Ishikawa (cell line): Measurements from ENCODE around the gene EIF2A.
A peak's percentile ranks its signal among the peaks of the same experiment; 100 is the strongest.

Source experiments
- CEBPB ChIP-seq: IDR thresholded peaks from 2 replicates; pipeline ENCODE4 v1.6.1; 2012
- CREB1 ChIP-seq: IDR thresholded peaks from 2 replicates; pipeline ENCODE4 v1.6.1; 2012; ENCODE audit warnings: low read depth
- EGR1 ChIP-seq: IDR thresholded peaks from 2 replicates; pipeline ENCODE4 v1.6.1; 2012
- EP300 ChIP-seq: IDR thresholded peaks from 2 replicates; pipeline ENCODE4 v1.6.1; 2012; ENCODE audit warnings: borderline replicate concordance
- FOXM1 ChIP-seq: IDR thresholded peaks from 2 replicates; pipeline ENCODE4 v1.6.1; 2012; ENCODE audit warnings: low read depth, borderline replicate concordance
- NFIC ChIP-seq: IDR thresholded peaks from 2 replicates; pipeline ENCODE4 v1.6.1; 2012
- RAD21 ChIP-seq: IDR thresholded peaks from 2 replicates; pipeline ENCODE4 v1.6.1; 2012; ENCODE audit warnings: low read depth
- TAF1 ChIP-seq: IDR thresholded peaks from 2 replicates; pipeline ENCODE4 v1.6.1; 2012; ENCODE audit warnings: low read depth, mild to moderate bottlenecking
- TCF12 ChIP-seq: IDR thresholded peaks from 2 replicates; pipeline ENCODE4 v1.6.1; 2012; ENCODE audit warnings: low read depth
- TEAD4 ChIP-seq: IDR thresholded peaks from 2 replicates; pipeline ENCODE4 v1.6.1; 2012
- YY1 ChIP-seq: IDR thresholded peaks from 2 replicates; pipeline ENCODE4 v1.6.1; 2012; ENCODE audit warnings: low read depth
- ZBTB7A ChIP-seq: IDR thresholded peaks from 2 replicates; pipeline ENCODE4 v1.6.1; 2012; ENCODE audit warnings: low read depth
- TF ChIP-seq, protein P1 (sequence below): IDR thresholded peaks from 2 replicates; pipeline ENCODE4 v1.6.1; 2012
- TF ChIP-seq, protein P2 (sequence below): IDR thresholded peaks from 2 replicates; pipeline ENCODE4 v1.6.1; 2012
- TF ChIP-seq, protein P3 (sequence below): IDR thresholded peaks from 2 replicates; pipeline ENCODE4 v1.6.1; 2012; ENCODE audit warnings: low read depth, mild to moderate bottlenecking

EIF2A gene

DNA sequence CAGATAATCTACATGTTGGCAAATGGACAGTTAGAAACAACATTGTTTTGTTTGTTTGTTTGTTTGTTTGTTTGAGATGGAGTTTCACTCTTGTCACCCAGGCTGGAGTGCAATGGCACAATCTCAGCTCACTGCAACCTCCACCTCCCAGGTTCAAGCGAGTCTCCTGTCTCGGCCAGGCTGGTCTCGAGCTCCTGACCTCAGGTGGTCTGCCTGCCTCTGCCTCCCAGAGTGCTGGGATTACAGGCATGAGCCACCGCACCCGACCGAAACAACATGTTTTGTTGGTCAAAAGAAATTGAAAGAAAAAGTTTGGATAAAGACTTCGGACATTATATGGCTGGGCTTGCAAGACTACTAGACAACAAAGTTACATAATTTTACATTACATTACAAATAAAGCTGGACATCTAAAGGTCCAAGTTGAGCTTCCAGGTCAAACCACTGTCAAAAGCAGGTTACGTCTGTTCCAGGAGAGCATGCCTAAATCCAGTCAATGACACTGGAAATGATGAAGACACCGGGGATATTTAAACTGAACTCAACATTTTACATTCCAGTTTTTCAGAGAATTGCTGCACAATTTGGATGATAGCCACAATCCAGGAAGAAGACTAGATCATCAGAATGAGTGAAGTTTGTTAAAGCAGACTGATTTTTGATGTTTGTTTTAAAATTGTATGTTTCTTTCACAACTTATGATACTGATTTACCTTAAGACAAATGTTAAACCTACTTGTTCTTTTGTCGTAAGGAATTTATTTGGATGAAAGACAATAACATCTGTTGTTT lies 18.9 kb upstream of the EIF2A start:
- TF ChIP-seq, protein P1, sequence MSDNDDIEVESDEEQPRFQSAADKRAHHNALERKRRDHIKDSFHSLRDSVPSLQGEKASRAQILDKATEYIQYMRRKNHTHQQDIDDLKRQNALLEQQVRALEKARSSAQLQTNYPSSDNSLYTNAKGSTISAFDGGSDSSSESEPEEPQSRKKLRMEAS = no peak
- TF ChIP-seq TCF12 (no peak), CREB1 (no peak), ZBTB7A (no peak), EP300 (no peak), NFIC (no peak), FOXM1 (no peak)
- TF ChIP-seq, protein P2, sequence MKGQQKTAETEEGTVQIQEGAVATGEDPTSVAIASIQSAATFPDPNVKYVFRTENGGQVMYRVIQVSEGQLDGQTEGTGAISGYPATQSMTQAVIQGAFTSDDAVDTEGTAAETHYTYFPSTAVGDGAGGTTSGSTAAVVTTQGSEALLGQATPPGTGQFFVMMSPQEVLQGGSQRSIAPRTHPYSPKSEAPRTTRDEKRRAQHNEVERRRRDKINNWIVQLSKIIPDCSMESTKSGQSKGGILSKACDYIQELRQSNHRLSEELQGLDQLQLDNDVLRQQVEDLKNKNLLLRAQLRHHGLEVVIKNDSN = no peak

DNA sequence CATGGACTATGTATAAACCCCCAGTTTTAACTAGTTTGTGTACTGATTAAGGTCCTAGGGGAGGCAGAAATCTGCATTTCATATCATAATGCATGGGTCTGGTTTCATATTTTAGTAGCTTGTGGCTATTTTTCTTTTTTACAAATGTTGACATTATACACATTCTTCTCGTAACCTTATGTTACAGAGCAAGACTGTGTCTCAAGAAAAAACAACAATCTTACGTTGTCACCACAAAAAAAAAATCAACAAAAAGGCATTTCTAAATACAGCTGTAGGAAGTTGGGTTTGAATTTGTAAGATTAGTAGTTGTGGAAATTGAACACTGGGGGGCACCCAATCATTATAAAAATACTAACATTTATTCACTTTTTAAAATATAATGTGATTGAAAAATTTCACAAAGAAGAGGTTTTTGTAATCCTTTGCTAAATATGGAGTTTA lies 18.2 kb upstream of the EIF2A start:
- TF ChIP-seq TAF1 (no peak), YY1 (no peak), RAD21 (peak; percentile 18; the same call in 1 of the 2 replicates), EGR1 (no peak)

DNA sequence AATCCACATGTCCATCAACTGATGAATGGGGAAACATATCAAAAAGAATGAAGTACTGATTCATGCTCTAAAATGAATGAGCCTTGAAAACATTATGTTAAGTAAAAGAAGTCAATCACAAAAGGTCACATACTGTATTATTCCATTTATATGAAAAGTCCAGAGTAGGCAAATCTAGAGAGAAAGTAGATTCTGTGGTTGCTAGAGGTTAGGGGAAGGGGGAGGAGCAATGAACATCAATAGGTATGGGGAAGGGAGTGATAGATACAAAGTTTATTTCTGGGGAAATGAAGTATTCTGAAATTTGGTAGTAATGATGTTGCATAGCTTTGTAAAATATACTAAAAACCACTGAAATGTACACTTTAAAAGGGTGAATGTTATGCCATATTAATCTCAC lies 14.8 kb upstream of the EIF2A start:
- TF ChIP-seq TEAD4 (no peak), EP300 (no peak), CEBPB (no peak), TCF12 (no peak), CREB1 (no peak), ZBTB7A (no peak), FOXM1 (no peak), EGR1 (no peak), NFIC (no peak), RAD21 (no peak), TAF1 (no peak), YY1 (no peak)
- TF ChIP-seq, protein P2 = no peak
- TF ChIP-seq, protein P1 = no peak
- TF ChIP-seq, protein P3, sequence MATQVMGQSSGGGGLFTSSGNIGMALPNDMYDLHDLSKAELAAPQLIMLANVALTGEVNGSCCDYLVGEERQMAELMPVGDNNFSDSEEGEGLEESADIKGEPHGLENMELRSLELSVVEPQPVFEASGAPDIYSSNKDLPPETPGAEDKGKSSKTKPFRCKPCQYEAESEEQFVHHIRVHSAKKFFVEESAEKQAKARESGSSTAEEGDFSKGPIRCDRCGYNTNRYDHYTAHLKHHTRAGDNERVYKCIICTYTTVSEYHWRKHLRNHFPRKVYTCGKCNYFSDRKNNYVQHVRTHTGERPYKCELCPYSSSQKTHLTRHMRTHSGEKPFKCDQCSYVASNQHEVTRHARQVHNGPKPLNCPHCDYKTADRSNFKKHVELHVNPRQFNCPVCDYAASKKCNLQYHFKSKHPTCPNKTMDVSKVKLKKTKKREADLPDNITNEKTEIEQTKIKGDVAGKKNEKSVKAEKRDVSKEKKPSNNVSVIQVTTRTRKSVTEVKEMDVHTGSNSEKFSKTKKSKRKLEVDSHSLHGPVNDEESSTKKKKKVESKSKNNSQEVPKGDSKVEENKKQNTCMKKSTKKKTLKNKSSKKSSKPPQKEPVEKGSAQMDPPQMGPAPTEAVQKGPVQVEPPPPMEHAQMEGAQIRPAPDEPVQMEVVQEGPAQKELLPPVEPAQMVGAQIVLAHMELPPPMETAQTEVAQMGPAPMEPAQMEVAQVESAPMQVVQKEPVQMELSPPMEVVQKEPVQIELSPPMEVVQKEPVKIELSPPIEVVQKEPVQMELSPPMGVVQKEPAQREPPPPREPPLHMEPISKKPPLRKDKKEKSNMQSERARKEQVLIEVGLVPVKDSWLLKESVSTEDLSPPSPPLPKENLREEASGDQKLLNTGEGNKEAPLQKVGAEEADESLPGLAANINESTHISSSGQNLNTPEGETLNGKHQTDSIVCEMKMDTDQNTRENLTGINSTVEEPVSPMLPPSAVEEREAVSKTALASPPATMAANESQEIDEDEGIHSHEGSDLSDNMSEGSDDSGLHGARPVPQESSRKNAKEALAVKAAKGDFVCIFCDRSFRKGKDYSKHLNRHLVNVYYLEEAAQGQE = no peak

DNA sequence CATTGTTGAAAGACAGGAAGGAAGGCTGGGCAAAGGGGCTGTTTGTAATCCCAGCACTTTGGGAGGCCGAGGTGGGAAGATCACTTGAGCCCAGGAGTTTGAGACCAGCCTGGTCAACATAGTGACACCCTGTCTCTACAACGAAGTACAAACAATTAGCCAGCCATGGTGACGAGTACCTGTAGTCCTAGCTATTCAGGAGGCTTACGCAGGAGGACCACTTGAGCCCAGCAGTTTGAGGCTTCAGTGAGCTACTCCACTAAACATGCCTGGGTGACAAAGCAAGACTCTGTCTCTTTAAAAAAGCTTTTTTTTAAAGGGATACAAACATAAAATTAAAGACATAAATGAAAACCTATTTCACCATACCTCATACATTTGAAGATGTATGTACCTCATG lies 11.4 kb upstream of the EIF2A start:
- no peak for TF ChIP-seq RAD21
- TF ChIP-seq, protein P2 = no peak

DNA sequence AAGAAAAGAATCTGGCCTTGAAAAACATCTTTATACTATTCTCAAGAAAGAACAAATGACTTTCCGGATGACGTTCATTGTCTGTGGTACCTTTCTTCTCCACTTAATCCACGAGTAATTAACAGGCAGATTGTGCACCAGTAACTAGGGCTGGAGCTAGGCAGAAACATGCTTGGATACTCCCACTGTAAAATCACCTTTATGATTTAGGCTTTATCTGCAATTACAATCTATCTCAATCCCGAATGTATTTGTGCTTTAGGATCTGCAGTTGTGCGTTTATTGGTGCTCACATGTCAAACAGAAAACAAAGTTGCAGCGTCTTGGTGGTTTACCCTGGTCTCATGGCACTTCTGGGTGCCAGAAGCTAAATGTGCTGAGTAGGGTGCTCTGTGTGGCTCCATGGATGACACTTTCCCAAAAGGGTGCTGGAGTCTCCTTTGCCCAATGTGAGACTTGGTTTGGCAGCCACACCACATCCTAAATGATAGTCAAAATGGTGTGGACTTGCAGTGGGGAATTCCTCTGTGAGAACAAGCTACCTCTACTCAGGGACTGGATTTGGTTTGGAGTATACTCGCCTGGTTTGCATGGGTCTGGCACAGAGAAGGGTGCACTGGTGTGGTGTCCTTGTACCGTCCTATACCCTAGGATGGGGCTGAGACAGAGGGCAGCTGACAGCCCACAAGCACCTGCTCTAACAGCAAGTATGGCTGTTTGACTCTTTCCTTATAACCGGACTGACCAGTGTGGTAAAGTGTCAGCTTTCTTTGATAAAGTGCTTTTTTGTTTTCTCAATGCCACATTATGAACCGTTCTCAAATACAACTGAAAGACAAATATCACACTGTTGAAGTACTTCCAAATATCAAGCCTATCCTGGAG lies 8.0 kb upstream of the EIF2A start:
- TF ChIP-seq EGR1 (no peak), ZBTB7A (no peak)
- TF ChIP-seq, protein P2 = no peak

DNA sequence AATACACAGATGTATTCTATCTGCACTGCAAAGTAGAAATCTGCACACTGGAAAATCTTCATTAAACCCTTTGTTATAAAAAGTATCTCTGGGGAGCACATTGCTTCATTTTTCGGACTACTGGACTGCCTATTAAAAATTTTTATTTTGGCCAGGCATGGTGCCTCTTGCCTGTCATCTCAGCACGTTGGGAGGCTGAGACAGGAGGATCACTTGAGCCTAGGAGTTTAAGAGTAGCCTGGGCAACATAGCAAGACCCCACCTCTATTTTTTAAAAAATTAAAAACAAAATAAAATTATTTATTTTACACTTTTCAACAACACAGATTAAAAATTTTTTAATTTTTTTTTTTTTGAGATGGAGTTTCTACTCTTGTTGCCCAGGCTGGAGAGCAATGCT lies 6.3 kb upstream of the EIF2A start:
- 0 out of 2 replicates have a peak, but pooled peaks have one; percentile 15 for TF ChIP-seq CREB1
- TF ChIP-seq, protein P2 = no peak
